ENCODE measurements around the gene MS4A10. TPM values are rescaled to one million over a fixed set of nuclear protein-coding genes. Genes with fewer than 3 reads are reported as not detected.

Gene MS4A10
- total and polyA plus RNA-seq, 2 donors (not counting 1 experiment from before 2014, with no cell fraction given): not detected

DNA sequence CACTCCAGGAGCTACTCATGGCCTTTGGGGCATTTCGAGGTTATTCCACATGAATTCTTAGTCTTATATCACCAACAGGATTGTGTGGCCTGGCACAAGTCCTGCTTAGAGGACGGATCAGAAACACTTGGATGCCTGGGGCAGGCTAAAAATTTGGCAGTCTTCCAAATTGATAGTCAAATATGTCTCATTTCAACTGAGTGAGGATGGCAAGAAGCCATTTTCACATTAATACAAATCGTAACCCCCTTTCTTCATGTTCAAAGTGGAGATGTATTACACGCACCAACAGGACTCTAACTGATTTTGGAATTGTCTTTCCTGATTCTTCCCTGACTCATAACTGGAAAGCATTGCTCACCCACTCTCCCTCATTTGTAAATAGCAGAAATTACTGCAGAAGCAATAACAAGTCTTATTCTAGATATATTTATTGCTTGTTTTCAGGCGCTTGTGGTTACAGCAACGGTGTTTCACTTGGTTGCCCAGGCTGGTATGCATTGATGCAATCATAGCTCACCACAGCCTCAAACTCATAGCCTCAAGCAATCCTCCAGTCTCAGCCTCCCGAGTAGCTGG, 46.5 kb downstream of the MS4A10 start:
- no peaks in the 10 kb centered on the region for H3K9me3 ChIP-seq (ENCODE audit: control extremely low read depth in 1 of 3, control insufficient read depth in 2 of 3, insufficient read depth in 1 of 3, low read length in 2 of 3)
- no peak overlapping the region for H3K4me2 ChIP-seq (replicated peaks; ENCODE audit: low read depth, low read length, poor library complexity, severe bottlenecking)
- H3K4me1 ChIP-seq (ENCODE audit: control insufficient read depth in 2 of 2, insufficient read depth in 2 of 2, low read length in 2 of 2): peaks cover 0 to 5% of the 10 kb centered on the region in 2 donors
- DNase-seq (no peak), ATAC-seq (ENCODE audit: low read depth) (no peak)
- peaks cover 20% of the 10 kb centered on the region for H3K27me3 Mint-ChIP-seq
- H3K27me3 ChIP-seq (replicated peaks in 1 of 4; ENCODE audit: control extremely low read depth in 1 of 4, control insufficient read depth in 3 of 4, insufficient read depth in 4 of 4, low read length in 3 of 4): peaks cover 0 to 8% (median 0%) of the 10 kb centered on the region in 4 experiments
- no peak overlapping the region for H3K4me3 ChIP-seq (ENCODE audit: control extremely low read depth in 1 of 5, extremely low read depth in 1 of 5, insufficient read depth in 1 of 5, low read depth in 2 of 5, low read length in 4 of 5)
- peaks cover 5% of the 10 kb centered on the region for H3K4me1 Mint-ChIP-seq
- 57% methylated on average over 2 of the region's 7 CpGs for WGBS (ENCODE audit: insufficient coverage)
- TF ChIP-seq CTCF (IDR thresholded peaks at IDR 0.05) (no peak), EZH2 (IDR thresholded peaks at IDR 0.05; ENCODE audit: borderline replicate concordance, insufficient read depth, low read depth, low read length, poor library complexity, severe bottlenecking) (no peak)
- H3K9ac ChIP-seq (ENCODE audit: low read length): no peak overlapping the region
- ChIA-PET POLR2A (interaction anchor here (1.3 to 1.4 kb wide), 2 partner anchors 67 to 82 kb away, joined by 3 to 4 read pairs; partner anchors contain the start of gene TMEM109), CTCF (interaction anchor here (0.6 to 5.6 kb wide), 47 partner anchors 9 to 685 kb away, joined by 3 to 80 read pairs (median 4); partner anchors contain the start of genes CCDC86, PTGDR2, TMEM109 and TMEM216)
- H3K79me2 ChIP-seq (ENCODE audit: control insufficient read depth, insufficient read depth, low read length): no peaks in the 10 kb centered on the region
- H3K27ac Mint-ChIP-seq: no peak overlapping the region
- H3K4me3 Mint-ChIP-seq: no peak overlapping the region
- no peak overlapping the region for H3K27ac ChIP-seq (ENCODE audit: low read length in 2 of 2)
- H4K20me1 ChIP-seq (ENCODE audit: control insufficient read depth, insufficient read depth, low read length, poor library complexity, severe bottlenecking): no peaks in the 10 kb centered on the region
- H2AFZ ChIP-seq (ENCODE audit: insufficient read depth, low read depth, low read length, poor library complexity, severe bottlenecking): no peak overlapping the region
- no peaks in the 10 kb centered on the region for H3K36me3 ChIP-seq (replicated peaks in 1 of 2; ENCODE audit: control extremely low read depth in 1 of 2, control insufficient read depth in 1 of 2, extremely low read depth in 1 of 2, insufficient read depth in 2 of 2, low read length in 1 of 2)
- H3K9me3 Mint-ChIP-seq (ENCODE audit: insufficient read depth): no peaks in the 10 kb centered on the region
- intact Hi-C loops (cut with micrococcal nuclease): loop anchor here (1.0 to 5.0 kb wide), 6 partner anchors 56 to 554 kb away; no protein-coding TSS in a partner anchor

Measured in B cell (primary cell).